A549 (cell line): Measurements from ENCODE around the gene KANSL1. TPM values are rescaled to one million over a fixed set of nuclear protein-coding genes. Genes with fewer than 3 reads are reported as not detected.

Experiments
- ATAC-seq, 2 experiments: fragments of 200-7000 bp in 1 of 2; fragments of >200 bp in 1 of 2; cut with Nextera tagmentation in 1 of 2; cut with Tn5 transposase in 1 of 2; 3 replicates each; pipeline versions ENCODE4 v1.8.0 to v1.9.1; 2018 to 2020; ENCODE audit warnings: mild to moderate bottlenecking in 1 of 2, moderate library complexity in 1 of 2
- CTCF ChIA-PET: fragments of 300-600 bp; sonication (Branson Sonifier 250); formaldehyde crosslinking; extraction: SDS; loops from one replicate; lab custom pipeline; 2021; ENCODE audit warnings: antibody characterized with exemption, inconsistent platforms; lab: Yijun Ruan, JAX
- POLR2A ChIA-PET: fragments of 350-600 bp; formaldehyde crosslinking; extraction: SDS; loops from one replicate; lab custom pipeline; 2021; ENCODE audit warnings: antibody characterized with exemption, inconsistent platforms; lab: Yijun Ruan, JAX
- DNase-seq, 2 experiments: peaks; one replicate each; pipeline versions ENCODE4 v3.0.0 to v3.0.0-alpha.2; 2011 to 2016; ENCODE audit warnings: low read depth in 1 of 2, low spot score in 1 of 2
- FAIRE-seq: peaks from 2 replicates; lab custom pipeline; 2011; peaks lifted over from hg19 to GRCh38; lab: Jason Lieb, UNC
- H3K27ac ChIP-seq, 2 experiments: fragments of >200 bp; sonication (Bioruptor Twin); formaldehyde crosslinking; 3 replicates each; pipeline ENCODE4 v1.5.1; 2016 to 2017
- H3K4me1 ChIP-seq: fragments of >200 bp; sonication (Bioruptor Twin); formaldehyde crosslinking; 3 replicates; pipeline ENCODE4 v1.6.1; 2016
- H3K4me2 ChIP-seq: fragments of >200 bp; sonication (Bioruptor Twin); formaldehyde crosslinking; 3 replicates; pipeline ENCODE4 v1.6.1; 2016
- H3K4me3 ChIP-seq: fragments of >200 bp; sonication (Bioruptor Twin); formaldehyde crosslinking; 3 replicates; pipeline ENCODE4 v1.5.1; 2016
- H3K9me3 ChIP-seq: fragments of >200 bp; sonication (Bioruptor Twin); formaldehyde crosslinking; 3 replicates; pipeline ENCODE4 v1.6.1; 2016
- GATA3 ChIP-seq: IDR thresholded peaks from 2 replicates; pipeline ENCODE4 v1.6.1; 2012; ENCODE audit warnings: borderline replicate concordance
- HES2 ChIP-seq: fragments of >200 bp; sonication (Bioruptor Twin); formaldehyde crosslinking; IDR thresholded peaks from 2 replicates; pipeline ENCODE4 v1.6.1; 2016
- HOXA7 ChIP-seq: fragments of 250-450 bp; sonication (Bioruptor Pico); IDR thresholded peaks from 2 replicates; pipeline ENCODE4 v1.5.0; 2020; ENCODE audit warnings: mild to moderate bottlenecking, moderate library complexity
- HOXB5 ChIP-seq: fragments of 250-450 bp; sonication (Bioruptor Pico); IDR thresholded peaks from 2 replicates; pipeline ENCODE4 v1.5.0; 2020; ENCODE audit warnings: mild to moderate bottlenecking, moderate library complexity
- JUN ChIP-seq, 2 experiments: fragments of >200 bp; sonication (Bioruptor Twin); formaldehyde crosslinking; IDR thresholded peaks; 2 replicates in 1 of 2; 3 replicates in 1 of 2; pipeline ENCODE4 v1.6.1; 2016 to 2017
- MAFK ChIP-seq: fragments of 450-650 bp; IDR thresholded peaks from 2 replicates; pipeline ENCODE4 v1.6.1; 2014; ENCODE audit not compliant: partially characterized antibody
- POLR2AphosphoS2 ChIP-seq: conservative IDR thresholded peaks from 2 replicates; pipeline ENCODE4 v1.6.1; 2012; ENCODE audit warnings: low read length, improper control_type of control experiment, inconsistent platforms
- RAD21 ChIP-seq, 2 experiments: fragments of >200 bp in 1 of 2; sonication (Bioruptor Twin) in 1 of 2; formaldehyde crosslinking in 1 of 2; IDR thresholded peaks in 1 of 2; conservative IDR thresholded peaks in 1 of 2; 2 replicates in 1 of 2; 3 replicates in 1 of 2; pipeline ENCODE4 v1.6.1; 2012 to 2018; ENCODE audit warnings: inconsistent platforms in 1 of 2
- SREBF2 ChIP-seq: fragments of 450-650 bp; IDR thresholded peaks from 2 replicates; pipeline ENCODE4 v1.6.1; 2014; ENCODE audit warnings: mild to moderate bottlenecking, moderate library complexity
- USF2 ChIP-seq: fragments of 450-650 bp; IDR thresholded peaks from 2 replicates; pipeline ENCODE4 v1.6.1; 2014; ENCODE audit warnings: antibody characterized with exemption
- whole genome bisulfite sequencing: methylation state at CpG from one replicate; pipeline ENCODE4 v1.1.6; 2017; ENCODE audit errors: missing lambda C conversion rate; 5-methylcytosine and 5-hydroxymethylcytosine counted together
- polyA plus RNA-seq, 4 experiments: library from polyadenylated mRNA; depleted of rRNA in 3 of 4; stranded (reverse); fragments of >200 nt; fragmentation: RNase III in 1 of 4; extraction: RNeasy Plus Mini Kit Qiagen cat#74134 plus additional on column Dnase treatment in 1 of 4; gene quantifications; 2 replicates in 3 of 4; 3 replicates in 1 of 4; pipeline ENCODE4 v1.2.3, GENCODE V29; 2011 to 2017
- TF ChIP-seq, protein P1 (sequence below): fragments of 250-450 bp; sonication (Bioruptor Pico); IDR thresholded peaks from 2 replicates; pipeline ENCODE4 v1.5.0; 2021; ENCODE audit warnings: mild to moderate bottlenecking, moderate library complexity, borderline replicate concordance

Gene KANSL1
- polyA plus RNA-seq, 2 of the 4 experiments (the other 2 are of a cell fraction), result 22.6 to 27.9 TPM

- ChIA-PET CTCF (interaction anchor here (0.6 to 3.0 kb wide), 12 partner anchors 8 to 185 kb away, joined by 3 to 20 read pairs (median 6); partner anchors contain the start of gene KANSL1), POLR2A (no interaction called here)
- FAIRE-seq (no peak), DNase-seq (no peak), ATAC-seq (no peak)
- H3K9me3 ChIP-seq, result no peaks in the 10 kb centered on the region
- H3K4me3 ChIP-seq, result no peak overlapping the region
- no peak overlapping the region for H3K4me2 ChIP-seq
- WGBS, result 91% methylated on average over 4 of the region's 4 CpGs
- no peak overlapping the region for H3K27ac ChIP-seq
- H3K4me1 ChIP-seq, result no peaks in the 10 kb centered on the region
- no peak for TF ChIP-seq GATA3
Measured at GRCh38 chr17:46027976-46028325, 165.3 kb downstream of the KANSL1 start.

- ChIA-PET CTCF (interaction anchor here (0.6 to 4.3 kb wide), 12 partner anchors 7 to 185 kb away, joined by 3 to 20 read pairs (median 8); partner anchors contain the start of gene KANSL1), POLR2A (no interaction called here)
- H3K9me3 ChIP-seq, result no peaks in the 10 kb centered on the region
- no peak overlapping the region for H3K27ac ChIP-seq
- DNase-seq (no peak), FAIRE-seq (no peak)
- H3K4me3 ChIP-seq, result no peak overlapping the region
- H3K4me1 ChIP-seq, result no peaks in the 10 kb centered on the region
- 92% methylated on average over 12 of the region's 12 CpGs for WGBS
- 0 out of 2 replicates have a peak, but pooled peaks have one; percentile 51 for TF ChIP-seq POLR2AphosphoS2
- TF ChIP-seq SREBF2, result no peak
- no peak for TF ChIP-seq HES2
- TF ChIP-seq HOXB5, result no peak
- TF ChIP-seq USF2, result no peak
- TF ChIP-seq RAD21 (conservative IDR thresholded peaks at IDR 0.05 in 1 of 2, IDR thresholded peaks at IDR 0.05 in 1 of 2), result no peak
- 0 out of 5 replicates have a peak, but pooled peaks of 1 of the 2 experiments have one; percentile 20 for TF ChIP-seq JUN (IDR thresholded peaks at IDR 0.05)
- TF ChIP-seq, all 56 proteins: peak for 2
- no peak overlapping the region for H3K4me2 ChIP-seq
- no peak for ATAC-seq
Measured at GRCh38 chr17:46027048-46027975, 165.9 kb downstream of the KANSL1 start.

DNA sequence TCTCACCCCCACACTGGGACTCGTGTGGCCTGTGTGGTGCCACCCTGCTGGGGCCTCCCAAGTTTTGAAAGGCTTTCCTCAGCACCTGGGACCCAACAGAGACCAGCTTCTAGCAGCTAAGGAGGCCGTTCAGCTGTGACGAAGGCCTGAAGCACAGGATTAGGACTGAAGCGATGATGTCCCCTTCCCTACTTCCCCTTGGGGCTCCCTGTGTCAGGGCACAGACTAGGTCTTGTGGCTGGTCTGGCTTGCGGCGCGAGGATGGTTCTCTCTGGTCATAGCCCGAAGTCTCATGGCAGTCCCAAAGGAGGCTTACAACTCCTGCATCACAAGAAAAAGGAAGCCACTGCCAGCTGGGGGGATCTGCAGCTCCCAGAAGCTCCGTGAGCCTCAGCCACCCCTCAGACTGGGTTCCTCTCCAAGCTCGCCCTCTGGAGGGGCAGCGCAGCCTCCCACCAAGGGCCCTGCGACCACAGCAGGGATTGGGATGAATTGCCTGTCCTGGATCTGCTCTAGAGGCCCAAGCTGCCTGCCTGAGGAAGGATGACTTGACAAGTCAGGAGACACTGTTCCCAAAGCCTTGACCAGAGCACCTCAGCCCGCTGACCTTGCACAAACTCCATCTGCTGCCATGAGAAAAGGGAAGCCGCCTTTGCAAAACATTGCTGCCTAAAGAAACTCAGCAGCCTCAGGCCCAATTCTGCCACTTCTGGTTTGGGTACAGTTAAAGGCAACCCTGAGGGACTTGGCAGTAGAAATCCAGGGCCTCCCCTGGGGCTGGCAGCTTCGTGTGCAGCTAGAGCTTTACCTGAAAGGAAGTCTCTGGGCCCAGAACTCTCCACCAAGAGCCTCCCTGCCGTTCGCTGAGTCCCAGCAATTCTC lies 166.8 kb downstream of the KANSL1 start:
- H3K9me3 ChIP-seq, result no peaks in the 10 kb centered on the region
- no peak overlapping the region for H3K27ac ChIP-seq
- ChIA-PET POLR2A (no interaction called here), CTCF (interaction anchor here (1.3 to 4.3 kb wide), 5 partner anchors 12 to 167 kb away, joined by 7 to 20 read pairs (median 11); partner anchors contain the start of gene KANSL1)
- H3K4me3 ChIP-seq, result no peak overlapping the region
- no peak overlapping the region for H3K4me2 ChIP-seq
- 90% methylated on average over 17 of the region's 17 CpGs for WGBS
- TF ChIP-seq MAFK (peak; percentile 64), HOXA7 (CRISPR knock-in tag) (no peak)
- TF ChIP-seq, protein P1, sequence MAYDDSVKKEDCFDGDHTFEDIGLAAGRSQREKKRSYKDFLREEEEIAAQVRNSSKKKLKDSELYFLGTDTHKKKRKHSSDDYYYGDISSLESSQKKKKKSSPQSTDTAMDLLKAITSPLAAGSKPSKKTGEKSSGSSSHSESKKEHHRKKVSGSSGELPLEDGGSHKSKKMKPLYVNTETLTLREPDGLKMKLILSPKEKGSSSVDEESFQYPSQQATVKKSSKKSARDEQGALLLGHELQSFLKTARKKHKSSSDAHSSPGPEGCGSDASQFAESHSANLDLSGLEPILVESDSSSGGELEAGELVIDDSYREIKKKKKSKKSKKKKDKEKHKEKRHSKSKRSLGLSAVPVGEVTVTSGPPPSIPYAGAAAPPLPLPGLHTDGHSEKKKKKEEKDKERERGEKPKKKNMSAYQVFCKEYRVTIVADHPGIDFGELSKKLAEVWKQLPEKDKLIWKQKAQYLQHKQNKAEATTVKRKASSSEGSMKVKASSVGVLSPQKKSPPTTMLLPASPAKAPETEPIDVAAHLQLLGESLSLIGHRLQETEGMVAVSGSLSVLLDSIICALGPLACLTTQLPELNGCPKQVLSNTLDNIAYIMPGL (CRISPR knock-in tag), result no peak
- peak; percentile 14 to 21; a peak in 3 of 6 replicates for ATAC-seq
- no peaks in the 10 kb centered on the region for H3K4me1 ChIP-seq
- FAIRE-seq, result no peak
- DNase-seq, result no peak
